Effector memory CD4-positive, alpha-beta T cell (primary cell): Measurements from ENCODE around the gene LGALS9.
"Not testable (repeated sequence)": the region's sequence is repeated elsewhere in the genome, so short reads cannot be mapped to it uniquely, and the experiment has no call there.

Source experiments
- DNase-seq, 3 donors: peaks; one replicate each; pipeline ENCODE4 v3.0.0-alpha.2; 2020
- H3K27ac ChIP-seq: 2 replicates; pipeline ENCODE4 v1.7.0; 2013; ENCODE audit warnings: mild to moderate bottlenecking, low read length, moderate library complexity; ENCODE audit not compliant: insufficient read depth, poor library complexity, severe bottlenecking
- H3K27me3 ChIP-seq: replicated peaks from 2 replicates; pipeline ENCODE4 v1.7.0; 2013; ENCODE audit warnings: mild to moderate bottlenecking, low read length; ENCODE audit not compliant: insufficient read depth, control insufficient read depth, poor library complexity, severe bottlenecking
- H3K36me3 ChIP-seq: 2 replicates; pipeline ENCODE4 v1.7.0; 2013; ENCODE audit warnings: mild to moderate bottlenecking, low read length, moderate library complexity; ENCODE audit not compliant: control insufficient read depth, insufficient read depth
- H3K4me1 ChIP-seq: 2 replicates; pipeline ENCODE4 v1.7.0; 2013; ENCODE audit warnings: low read length, mild to moderate bottlenecking; ENCODE audit not compliant: control insufficient read depth, insufficient read depth, poor library complexity, severe bottlenecking
- H3K4me3 ChIP-seq: 2 replicates; pipeline ENCODE4 v1.7.0; 2013; ENCODE audit warnings: low read length, low read depth, mild to moderate bottlenecking; ENCODE audit not compliant: insufficient read depth, poor library complexity, severe bottlenecking
- H3K9me3 ChIP-seq: 2 replicates; pipeline ENCODE4 v1.7.0; 2013; ENCODE audit warnings: mild to moderate bottlenecking, low read length, moderate library complexity; ENCODE audit not compliant: control insufficient read depth

The LGALS9 gene

DNA sequence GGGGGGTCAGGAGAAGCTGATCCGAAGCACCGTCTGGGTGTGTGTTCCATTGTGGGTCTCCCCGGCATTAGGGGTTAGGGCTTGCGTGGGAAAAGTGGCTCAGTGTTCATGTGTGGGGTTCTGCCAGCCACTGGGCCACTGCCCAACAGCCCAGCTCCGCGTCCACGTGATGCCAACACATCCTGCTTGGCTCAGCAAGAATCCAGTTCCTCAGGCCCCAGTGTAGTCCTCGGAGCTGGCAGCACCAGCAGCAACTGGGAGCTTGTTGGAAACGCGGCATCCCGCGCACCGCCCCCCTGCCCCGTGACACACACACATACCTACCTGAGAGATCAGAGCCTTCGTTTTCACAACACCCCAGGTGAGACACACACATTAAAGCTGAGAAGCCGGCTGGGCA is 18.9 kb downstream of the LGALS9 start:
- Histone ChIP-seq H3K4me3 (no peak overlapping the region), H3K9me3 (no peaks in the 10 kb centered on the region), H3K4me1 (peaks cover 5% of the 10 kb centered on the region), H3K27ac (no peak overlapping the region), H3K27me3 (no peaks in the 10 kb centered on the region), H3K36me3 (peaks cover 14% of the 10 kb centered on the region)
- no peak for DNase-seq

DNA sequence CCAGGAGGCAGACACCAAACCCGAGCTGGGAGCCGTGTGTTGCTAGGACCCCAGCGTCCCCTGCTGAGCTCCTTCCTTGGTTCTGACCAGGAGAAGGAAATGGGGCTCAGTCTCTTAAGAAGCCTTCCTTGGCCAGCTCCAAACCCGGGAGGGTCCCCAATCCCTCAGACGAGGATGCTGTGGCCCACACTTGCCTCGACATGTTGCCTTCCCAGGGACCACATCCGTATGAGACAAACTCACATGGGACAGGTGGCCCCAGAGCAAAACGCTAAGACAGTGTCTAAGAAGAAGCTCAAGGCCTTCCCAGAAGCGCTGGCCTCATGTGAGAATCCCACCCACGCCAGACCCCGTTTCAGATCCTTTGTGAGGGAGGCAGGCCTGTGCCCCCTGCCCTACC is 19.8 kb downstream of the LGALS9 start:
- no peak for DNase-seq
- H3K9me3 ChIP-seq, result no peaks in the 10 kb centered on the region
- no peak overlapping the region for H3K4me3 ChIP-seq
- H3K36me3 ChIP-seq, result peaks cover 14% of the 10 kb centered on the region
- H3K27me3 ChIP-seq, result no peaks in the 10 kb centered on the region
- peaks cover 5% of the 10 kb centered on the region for H3K4me1 ChIP-seq
- no peak overlapping the region for H3K27ac ChIP-seq

DNA sequence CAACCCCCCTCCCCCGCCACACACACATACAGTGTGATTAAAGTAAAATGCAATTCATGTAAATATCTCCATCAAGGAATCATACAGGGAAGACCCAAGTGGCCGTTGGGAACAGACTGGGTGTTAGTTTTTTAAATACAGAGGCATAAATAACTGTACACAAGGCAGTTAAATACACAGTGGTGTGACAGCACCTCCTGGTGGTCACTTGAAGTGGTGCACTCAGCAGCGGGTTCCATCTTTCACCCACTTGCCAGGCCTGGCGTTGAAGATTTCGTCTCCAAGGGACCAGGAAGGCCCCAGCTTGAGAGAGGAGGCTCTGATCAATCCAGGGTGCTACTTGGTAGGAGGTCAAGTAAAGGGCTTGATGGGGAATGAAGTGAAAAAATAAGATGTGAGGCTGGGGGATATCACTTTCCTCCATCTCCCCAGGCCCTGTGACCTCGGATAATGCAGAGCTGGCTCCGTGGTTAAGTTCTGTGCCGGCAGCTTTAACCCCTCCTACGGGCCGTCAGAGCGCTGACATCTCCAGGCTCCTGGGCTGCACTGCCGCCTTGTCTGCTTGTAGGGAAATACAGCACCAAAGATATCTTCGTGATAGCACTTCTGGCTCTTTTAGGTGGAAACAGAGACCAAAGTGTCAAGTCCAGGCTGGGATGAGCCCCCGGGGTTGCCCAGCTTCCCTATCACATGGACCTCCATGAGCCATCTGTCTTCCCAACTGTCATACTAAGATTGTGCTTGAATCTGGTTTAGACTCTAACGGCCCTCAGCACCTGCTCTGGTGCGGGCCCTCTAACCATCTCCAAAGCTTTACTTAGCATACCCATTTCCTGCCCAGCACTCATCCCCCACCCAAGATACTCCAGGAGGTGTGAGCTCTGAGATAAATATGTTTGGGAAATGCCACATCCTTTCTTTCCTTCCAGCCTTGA is 20.7 kb downstream of the LGALS9 start:
- Histone ChIP-seq H3K9me3 (no peaks in the 10 kb centered on the region), H3K4me1 (peaks cover 5% of the 10 kb centered on the region), H3K36me3 (peaks cover 13% of the 10 kb centered on the region), H3K27me3 (no peaks in the 10 kb centered on the region), H3K27ac (no peak overlapping the region), H3K4me3 (no peak overlapping the region)
- DNase-seq, result peak; percentile 30 to 49 (median 31)

DNA sequence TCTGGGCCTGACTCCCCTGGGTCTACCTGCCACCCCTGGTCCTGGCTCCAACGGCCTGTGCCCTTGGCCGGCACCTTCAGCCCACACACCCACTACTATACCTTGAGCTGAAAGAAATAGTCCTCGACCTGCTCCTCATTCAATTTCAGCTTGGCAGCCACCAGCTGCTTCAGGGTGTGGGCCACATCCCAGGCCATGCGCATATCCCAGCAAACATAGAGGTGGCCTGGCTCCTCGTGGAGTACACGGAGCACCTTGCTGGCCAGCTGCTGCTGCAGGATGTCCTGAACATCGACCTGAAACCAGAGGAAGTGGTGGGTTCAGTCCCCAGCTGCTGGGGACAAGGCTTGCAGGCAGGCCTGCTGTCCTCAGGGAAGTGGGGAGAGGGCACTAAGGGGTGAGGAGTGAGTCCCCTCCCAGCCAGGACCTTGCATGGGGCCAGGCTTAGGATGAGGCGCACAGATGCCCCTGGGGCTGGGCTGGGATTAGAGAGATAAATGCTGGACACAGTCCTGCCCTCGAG is 22.5 kb downstream of the LGALS9 start:
- DNase-seq, H3K4me3 ChIP-seq, H3K27ac ChIP-seq, H3K27me3 ChIP-seq, H3K36me3 ChIP-seq, H3K9me3 ChIP-seq, H3K4me1 ChIP-seq: not testable (repeated sequence)

DNA sequence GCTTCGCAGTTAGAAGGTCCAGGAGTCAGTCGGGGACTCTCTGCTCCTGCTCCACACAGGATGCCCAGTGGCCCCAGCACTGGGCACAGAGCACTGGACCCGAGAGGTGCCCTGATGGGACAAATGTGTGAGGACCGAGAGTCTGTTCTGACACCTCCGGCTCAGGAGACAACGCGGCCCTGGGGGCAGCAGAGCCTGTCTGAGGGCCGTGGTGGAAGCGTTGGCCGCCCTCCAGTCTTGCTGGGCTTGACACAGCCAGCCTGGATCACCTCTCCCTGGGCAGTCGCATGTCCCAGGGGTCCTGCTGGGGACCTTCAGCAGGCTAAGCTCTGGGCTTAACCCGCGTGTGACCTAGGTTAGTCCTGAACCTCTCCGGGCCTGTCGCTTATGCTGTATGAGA is 23.1 kb downstream of the LGALS9 start:
- H3K4me3 ChIP-seq, result no peak overlapping the region
- DNase-seq, result no peak
- peaks cover 5% of the 10 kb centered on the region for H3K4me1 ChIP-seq
- no peaks in the 10 kb centered on the region for H3K9me3 ChIP-seq
- no peaks in the 10 kb centered on the region for H3K27me3 ChIP-seq
- no peaks in the 10 kb centered on the region for H3K36me3 ChIP-seq
- no peak overlapping the region for H3K27ac ChIP-seq

DNA sequence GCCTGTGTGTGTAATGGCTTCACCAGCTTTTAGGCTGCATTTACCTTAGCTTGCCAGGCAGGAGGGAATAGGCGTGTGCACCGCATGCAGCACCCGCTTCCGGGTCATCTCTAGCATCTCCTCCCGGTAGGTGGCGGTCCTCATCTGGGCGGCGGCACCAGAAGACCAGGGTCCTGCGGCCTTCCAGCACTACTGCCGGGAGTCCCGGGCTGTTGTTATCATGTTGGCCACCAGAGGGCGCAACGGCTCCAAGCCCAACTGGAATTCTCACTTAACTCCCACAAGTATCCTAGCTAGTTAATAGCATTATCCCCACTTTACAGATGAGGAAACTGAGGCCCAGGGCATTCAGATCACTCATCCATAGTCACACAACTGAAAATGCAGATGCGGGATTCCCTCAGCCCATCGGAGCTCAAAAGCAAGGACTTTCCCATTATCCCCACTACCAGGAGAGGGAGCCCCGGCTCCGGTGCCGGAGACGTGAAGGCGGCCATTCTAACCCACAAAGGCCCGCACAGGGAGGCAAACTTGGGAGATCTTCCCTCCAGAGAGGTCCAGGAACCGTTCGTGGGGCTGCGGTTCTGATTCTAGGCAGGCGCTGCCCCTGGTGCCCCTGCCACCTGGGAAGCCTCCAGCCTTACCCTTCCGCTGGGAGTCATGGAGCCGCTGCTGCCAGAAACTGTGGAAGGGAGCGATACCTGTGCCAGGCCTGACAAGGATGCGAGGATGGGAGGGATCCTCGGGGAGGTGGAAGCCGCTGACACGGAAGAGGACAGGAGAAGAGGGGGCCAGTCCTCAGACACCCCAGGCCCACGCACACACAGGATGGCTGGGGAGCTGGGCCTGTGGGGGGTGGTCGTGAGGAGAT is 23.9 kb downstream of the LGALS9 start:
- H3K9me3 ChIP-seq, result no peaks in the 10 kb centered on the region
- H3K4me1 ChIP-seq, result peaks cover 5% of the 10 kb centered on the region
- no peaks in the 10 kb centered on the region for H3K27me3 ChIP-seq
- no peak overlapping the region for H3K27ac ChIP-seq
- DNase-seq, result peak; percentile 13 to 46 (median 35)
- no peak overlapping the region for H3K4me3 ChIP-seq
- no peaks in the 10 kb centered on the region for H3K36me3 ChIP-seq

DNA sequence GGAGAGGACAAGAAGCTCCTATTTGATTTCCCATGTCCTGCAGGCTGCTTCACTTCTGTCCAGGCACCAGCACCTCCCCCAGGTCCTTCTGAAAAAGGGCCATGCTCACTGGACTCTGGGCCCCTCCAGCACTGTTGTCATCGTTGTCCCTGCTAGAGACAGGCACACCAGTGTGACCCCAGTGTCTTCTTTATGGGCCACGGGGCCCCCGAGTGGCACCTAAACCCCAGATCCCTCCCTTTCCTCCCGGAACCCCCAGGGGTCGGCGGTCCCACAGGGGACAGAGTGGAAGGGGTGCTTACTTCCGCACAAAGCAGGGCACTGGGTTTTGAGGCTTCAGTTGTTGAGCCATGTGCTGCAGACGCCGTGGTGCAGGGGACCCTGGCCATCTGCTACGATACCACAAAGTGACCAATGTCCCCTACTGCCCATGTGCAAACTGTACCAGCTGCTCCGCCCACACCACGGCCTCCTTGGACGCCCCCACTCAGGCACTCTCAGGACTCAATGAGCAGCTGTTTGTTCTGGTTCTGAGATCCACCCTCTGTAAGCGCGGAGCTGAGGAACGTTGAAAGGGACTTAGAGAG is 24.6 kb downstream of the LGALS9 start:
- not testable (repeated sequence) for H3K27me3 ChIP-seq, H3K36me3 ChIP-seq, H3K4me3 ChIP-seq, DNase-seq, H3K27ac ChIP-seq, H3K9me3 ChIP-seq, H3K4me1 ChIP-seq

DNA sequence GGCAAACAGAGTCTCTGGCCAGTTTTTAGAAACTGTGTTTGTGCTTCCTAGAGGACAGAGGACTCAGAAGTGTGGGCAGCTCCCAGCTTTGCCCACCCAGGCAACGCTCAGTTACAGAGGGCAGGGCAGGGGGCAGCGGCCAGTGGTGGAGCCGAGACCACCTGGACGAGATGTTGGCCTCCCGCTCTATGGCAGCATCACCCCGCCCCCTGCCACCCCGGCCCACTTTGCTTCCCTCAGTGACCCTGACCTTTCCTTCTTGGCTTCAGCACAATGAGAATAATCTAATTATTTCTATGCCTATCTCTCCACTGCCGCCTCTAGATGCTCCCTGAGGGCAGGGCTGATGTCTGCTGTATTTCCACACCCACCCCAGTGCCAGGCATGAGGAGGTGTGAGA is 25.6 kb downstream of the LGALS9 start:
- not testable (repeated sequence) for H3K4me3 ChIP-seq, H3K27me3 ChIP-seq, H3K4me1 ChIP-seq, DNase-seq, H3K27ac ChIP-seq, H3K9me3 ChIP-seq, H3K36me3 ChIP-seq

DNA sequence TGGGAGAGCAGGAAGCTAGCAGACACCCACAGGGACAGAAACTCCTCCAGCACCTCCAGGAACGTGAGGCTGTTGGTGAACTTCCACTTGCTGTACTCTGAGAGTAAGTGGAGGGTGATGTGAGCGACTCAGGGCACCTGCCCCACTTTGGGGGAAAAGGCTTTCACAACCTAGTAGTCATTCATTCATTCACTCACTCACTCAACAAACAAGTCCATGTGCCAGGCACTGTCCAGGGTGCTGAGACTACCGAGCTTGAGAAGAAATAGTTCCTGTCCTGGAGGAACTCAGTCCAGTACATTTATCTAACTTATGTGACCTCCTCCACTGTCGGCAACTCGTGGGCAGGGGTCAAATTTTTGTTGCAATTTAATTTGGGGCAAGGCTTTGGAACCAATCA is 26.6 kb downstream of the LGALS9 start:
- H3K4me3 ChIP-seq, result no peak overlapping the region
- DNase-seq, result no peak

More for the DNA sequence above, 26.6 kb downstream of the LGALS9 start:
- Histone ChIP-seq H3K9me3 (no peaks in the 10 kb centered on the region), H3K36me3 (no peaks in the 10 kb centered on the region), H3K27ac (no peak overlapping the region), H3K27me3 (no peaks in the 10 kb centered on the region), H3K4me1 (peaks cover 5% of the 10 kb centered on the region)
